OCI-LY1 (cell line): ENCODE measurements around the gene SAE1.

Source experiments
- H2AFZ ChIP-seq: fragments of 200-600 bp; sonication (generic), shearing (Covaris generic); 2 replicates; pipeline ENCODE4 v1.6.0; 2014; ENCODE audit warnings: antibody characterized with exemption, mild to moderate bottlenecking, low read length
- H3F3A ChIP-seq: fragments of 200-600 bp; sonication (generic), shearing (Covaris generic); 2 replicates; pipeline ENCODE4 v1.6.0; 2014; ENCODE audit warnings: mild to moderate bottlenecking, antibody characterized with exemption, low read length, moderate library complexity; ENCODE audit not compliant: insufficient read depth
- H3K27ac ChIP-seq: fragments of 200-600 bp; sonication (generic); 2 replicates; pipeline ENCODE4 v1.5.1; 2014; ENCODE audit warnings: low read length, mixed run types, mild to moderate bottlenecking, low read depth; ENCODE audit not compliant: poor library complexity, severe bottlenecking
- H3K27me3 ChIP-seq: fragments of 200-600 bp; sonication (generic); 2 replicates; pipeline ENCODE4 v1.6.0; 2014; ENCODE audit warnings: antibody characterized with exemption, mild to moderate bottlenecking, low read length, moderate library complexity; ENCODE audit not compliant: insufficient read depth
- H3K36me3 ChIP-seq: fragments of 200-600 bp; sonication (generic); 2 replicates; pipeline ENCODE4 v1.6.1; 2014; ENCODE audit warnings: mild to moderate bottlenecking, antibody characterized with exemption, low read length, moderate library complexity, mixed read lengths; ENCODE audit not compliant: insufficient read depth
- H3K4me1 ChIP-seq: fragments of 200-600 bp; sonication (generic); 2 replicates; pipeline ENCODE4 v1.5.1; 2014; ENCODE audit warnings: mild to moderate bottlenecking, low read length, moderate library complexity; ENCODE audit not compliant: insufficient read depth, severe bottlenecking
- H3K4me2 ChIP-seq: fragments of 200-600 bp; sonication (generic), shearing (Covaris generic); 2 replicates; pipeline ENCODE4 v1.6.1; 2014; ENCODE audit warnings: low read length
- H3K4me3 ChIP-seq: fragments of 200-600 bp; sonication (generic); 2 replicates; pipeline ENCODE4 v1.5.1; 2014; ENCODE audit warnings: low read length, low read depth, mild to moderate bottlenecking, mixed read lengths; ENCODE audit not compliant: poor library complexity, severe bottlenecking
- H3K79me2 ChIP-seq: fragments of 200-600 bp; shearing (Covaris generic); 2 replicates; pipeline ENCODE4 v1.6.1; 2016; ENCODE audit warnings: mixed run types, low read length, mixed read lengths; ENCODE audit not compliant: insufficient read depth
- H3K9ac ChIP-seq: fragments of 200-600 bp; sonication (generic), shearing (Covaris generic); 2 replicates; pipeline ENCODE4 v1.6.1; 2014; ENCODE audit warnings: mild to moderate bottlenecking, low read length, mixed read lengths
- H3K9me2 ChIP-seq: fragments of 200-600 bp; sonication (generic), shearing (Covaris generic); 2 replicates; pipeline ENCODE4 v1.6.1; 2014; ENCODE audit warnings: low read depth, mild to moderate bottlenecking, low read length, mixed read lengths
- H3K9me3 ChIP-seq: fragments of 200-600 bp; shearing (Covaris generic); 2 replicates; pipeline ENCODE4 v1.6.1; 2014; ENCODE audit warnings: low read length, mixed read lengths
- H4K20me1 ChIP-seq: fragments of 200-600 bp; sonication (generic), shearing (Covaris generic); 2 replicates; pipeline ENCODE4 v1.6.0; 2016; ENCODE audit warnings: mild to moderate bottlenecking, low read length; ENCODE audit not compliant: insufficient read depth
- EZH2 ChIP-seq: fragments of 200-600 bp; sonication (generic), shearing (Covaris generic); IDR thresholded peaks from 2 replicates; pipeline ENCODE4 v1.8.0; 2017; ENCODE audit warnings: borderline replicate concordance, mixed run types, mild to moderate bottlenecking, antibody characterized with exemption, low read length, moderate library complexity, mixed read lengths
- TF ChIP-seq, protein P1 (sequence below): fragments of 200-600 bp; sonication (generic), shearing (Covaris generic); IDR thresholded peaks from 2 replicates; pipeline ENCODE4 v1.5.1; 2017; ENCODE audit warnings: mild to moderate bottlenecking, antibody characterized with exemption, low read length, moderate library complexity, mixed read lengths

The SAE1 gene

DNA sequence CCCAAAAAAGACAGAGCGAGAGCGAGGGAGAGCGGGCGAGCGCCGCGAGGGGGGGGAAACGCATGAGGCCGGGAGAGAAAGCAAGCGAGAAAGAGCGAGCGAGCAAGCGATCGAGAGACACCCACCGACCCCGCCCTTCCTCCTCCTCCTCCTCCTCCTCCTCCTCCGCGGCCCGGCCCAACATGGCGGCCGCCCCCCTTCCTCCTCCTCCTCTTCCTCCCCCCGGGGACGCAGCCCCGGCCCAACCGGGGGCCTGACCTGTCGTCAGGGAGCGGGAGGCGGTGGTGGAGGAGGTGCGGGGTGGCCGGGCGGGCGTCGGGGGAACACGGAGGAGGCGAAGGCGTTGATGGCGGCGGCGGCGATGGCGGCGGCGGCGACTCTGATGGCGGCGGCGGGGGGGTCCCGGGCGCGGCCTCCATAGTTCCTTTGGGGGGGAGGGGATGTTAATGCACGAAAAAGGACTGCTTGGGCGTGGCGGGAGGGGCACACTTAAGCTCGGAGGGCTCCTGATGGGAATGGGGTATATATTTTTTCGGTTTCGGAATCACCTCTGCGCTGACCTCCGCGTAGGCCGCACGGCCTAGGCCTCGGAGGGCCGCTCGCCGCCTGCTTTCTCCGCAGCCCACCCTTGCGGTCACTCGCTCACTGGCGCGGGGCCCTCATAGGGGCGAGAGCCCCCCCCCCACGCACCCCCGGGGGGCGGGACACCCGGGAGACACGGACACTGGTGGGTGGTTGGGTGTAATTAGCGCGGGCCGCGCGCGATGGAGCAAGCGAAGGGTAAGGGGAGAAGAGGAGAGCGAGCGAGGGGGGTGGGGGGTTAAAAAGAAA is 18.3 kb upstream of the SAE1 start:
- Histone ChIP-seq H2AFZ (no peak overlapping the region), H3K36me3 (peaks cover 24% of the 10 kb centered on the region), H3F3A (no peaks in the 10 kb centered on the region)

DNA sequence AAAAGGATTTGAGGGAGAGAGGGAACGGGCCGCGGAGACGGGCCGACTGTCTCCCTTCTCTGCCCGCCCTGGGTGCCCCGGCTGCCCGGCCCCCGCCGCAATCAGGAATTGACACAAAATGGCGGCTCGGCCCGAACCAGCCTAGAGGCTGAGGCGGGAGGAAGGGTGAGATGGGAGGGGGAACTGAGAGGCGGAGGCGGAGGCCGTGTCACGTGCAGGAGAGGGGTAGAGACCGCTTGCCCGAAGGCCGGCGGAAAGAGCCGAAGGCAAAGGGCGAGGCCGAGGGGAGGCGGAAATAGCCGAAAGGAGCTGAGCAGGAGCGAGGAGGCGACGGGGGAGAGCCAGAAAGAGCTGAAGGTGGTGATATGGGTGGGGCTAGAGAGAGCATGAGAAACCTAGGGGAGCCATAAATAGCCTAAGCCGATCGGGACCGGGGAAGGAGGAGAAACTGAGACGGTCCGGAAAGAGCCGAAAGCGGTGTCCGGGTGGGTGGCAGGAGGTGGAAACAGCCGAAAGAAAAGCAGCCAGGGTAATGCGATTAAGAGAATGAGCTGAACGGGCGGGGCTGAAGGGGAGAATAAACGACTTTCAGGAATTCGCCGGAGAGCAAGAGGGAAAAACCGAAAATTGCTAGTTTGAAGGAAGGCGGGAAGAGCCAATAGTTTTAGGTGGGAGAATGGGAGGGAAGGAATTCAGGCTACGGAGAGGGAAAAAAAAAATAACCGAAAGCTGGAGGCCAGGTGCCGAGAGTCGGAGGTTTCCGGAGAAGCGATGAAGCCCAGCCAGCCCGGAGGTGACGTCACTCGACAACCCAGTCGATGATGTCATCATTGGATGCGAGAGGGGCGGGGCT is 17.4 kb upstream of the SAE1 start, which contains the start of gene ZC3H4:
Gene ZC3H4 (minus strand): TSS at position 780 of the 853 bp plus-strand sequence. CDS start 1,192 bp downstream, outside the sequence.
- Histone ChIP-seq H3K27ac (peak within 1 kb of the TSS; percentile 93), H3K27me3 (no peaks in the 10 kb centered on the region), H3K4me3 (peak within 1 kb of the TSS; percentile 94), H3K4me2 (peak within 1 kb of the TSS; percentile 86), H3K36me3 (peaks cover 24% of the 10 kb centered on the region), H2AFZ (no peak within 1 kb of the TSS), H3K4me1 (peaks cover 29% of the 10 kb centered on the region), H4K20me1 (no peaks in the 10 kb centered on the region), H3K9me3 (no peaks in the 10 kb centered on the region), H3F3A (no peaks in the 10 kb centered on the region), H3K9me2 (no peaks in the 10 kb centered on the region), H3K79me2 (peaks cover 32% of the 10 kb centered on the region), H3K9ac (peak within 1 kb of the TSS; percentile 99)
- TF ChIP-seq EZH2 = no peak
- TF ChIP-seq, protein P1, sequence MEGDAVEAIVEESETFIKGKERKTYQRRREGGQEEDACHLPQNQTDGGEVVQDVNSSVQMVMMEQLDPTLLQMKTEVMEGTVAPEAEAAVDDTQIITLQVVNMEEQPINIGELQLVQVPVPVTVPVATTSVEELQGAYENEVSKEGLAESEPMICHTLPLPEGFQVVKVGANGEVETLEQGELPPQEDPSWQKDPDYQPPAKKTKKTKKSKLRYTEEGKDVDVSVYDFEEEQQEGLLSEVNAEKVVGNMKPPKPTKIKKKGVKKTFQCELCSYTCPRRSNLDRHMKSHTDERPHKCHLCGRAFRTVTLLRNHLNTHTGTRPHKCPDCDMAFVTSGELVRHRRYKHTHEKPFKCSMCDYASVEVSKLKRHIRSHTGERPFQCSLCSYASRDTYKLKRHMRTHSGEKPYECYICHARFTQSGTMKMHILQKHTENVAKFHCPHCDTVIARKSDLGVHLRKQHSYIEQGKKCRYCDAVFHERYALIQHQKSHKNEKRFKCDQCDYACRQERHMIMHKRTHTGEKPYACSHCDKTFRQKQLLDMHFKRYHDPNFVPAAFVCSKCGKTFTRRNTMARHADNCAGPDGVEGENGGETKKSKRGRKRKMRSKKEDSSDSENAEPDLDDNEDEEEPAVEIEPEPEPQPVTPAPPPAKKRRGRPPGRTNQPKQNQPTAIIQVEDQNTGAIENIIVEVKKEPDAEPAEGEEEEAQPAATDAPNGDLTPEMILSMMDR = no peak

More for the DNA sequence above, 18.3 kb upstream of the SAE1 start:
- peak overlapping the region; percentile 86 for H3K4me2 ChIP-seq
- peak overlapping the region; percentile 93 for H3K27ac ChIP-seq
- peak overlapping the region; percentile 99 for H3K9ac ChIP-seq
- no peaks in the 10 kb centered on the region for H3K9me3 ChIP-seq
- H3K9me2 ChIP-seq = no peaks in the 10 kb centered on the region
- peaks cover 32% of the 10 kb centered on the region for H3K79me2 ChIP-seq
- no peaks in the 10 kb centered on the region for H4K20me1 ChIP-seq
- H3K27me3 ChIP-seq = no peaks in the 10 kb centered on the region
- peak overlapping the region; percentile 94 for H3K4me3 ChIP-seq
- H3K4me1 ChIP-seq = peaks cover 37% of the 10 kb centered on the region
- TF ChIP-seq EZH2 = no peak
- TF ChIP-seq, protein P1 = no peak

DNA sequence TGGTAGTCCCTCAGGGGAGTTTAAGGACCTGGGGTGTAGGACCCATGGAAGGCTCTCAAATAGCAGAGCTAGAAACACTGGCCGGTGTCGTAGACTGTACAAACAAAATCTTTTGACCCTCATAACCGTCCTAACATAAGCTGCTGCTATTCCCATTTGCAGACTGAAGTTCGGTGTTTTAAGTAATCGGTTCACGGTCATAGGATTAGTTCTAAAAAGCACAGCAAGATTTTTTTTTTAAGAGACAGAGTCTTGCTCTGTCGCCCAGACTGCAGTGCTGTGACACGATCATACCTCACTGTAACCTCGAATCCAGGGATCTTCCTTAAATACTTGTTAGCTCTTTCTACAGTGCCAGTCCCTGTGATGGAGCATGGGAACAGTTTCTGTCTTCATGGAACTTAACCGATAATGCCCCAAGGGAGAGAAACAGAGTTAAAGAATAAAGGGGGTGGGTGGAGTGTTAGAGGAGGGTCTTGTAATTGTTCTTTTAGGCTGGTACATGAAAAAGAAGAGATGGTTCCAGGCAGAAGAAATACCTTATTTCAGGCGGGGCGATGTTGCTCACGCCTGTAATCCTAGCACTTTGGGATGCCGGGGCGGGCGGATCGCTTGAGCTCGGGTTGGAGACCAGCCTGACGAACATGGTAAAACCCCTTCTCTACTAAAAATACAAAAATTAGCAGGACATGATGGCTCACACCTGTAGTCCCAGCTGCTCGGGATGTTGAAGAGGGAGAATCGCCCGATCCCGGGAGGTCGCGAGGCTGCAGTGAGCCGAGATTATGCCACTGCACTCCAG is 16.6 kb upstream of the SAE1 start:
- H3K27me3 ChIP-seq = no peaks in the 10 kb centered on the region
- H3K79me2 ChIP-seq = peaks cover 25% of the 10 kb centered on the region
- H3K27ac ChIP-seq = peak overlapping the region; percentile 93
- no peak overlapping the region for H2AFZ ChIP-seq
- no peaks in the 10 kb centered on the region for H4K20me1 ChIP-seq
- no peaks in the 10 kb centered on the region for H3K9me3 ChIP-seq
- peak overlapping the region; percentile 88 for H3K9ac ChIP-seq
- peak overlapping the region; percentile 75 for H3K4me2 ChIP-seq
- peak overlapping the region; percentile 94 for H3K4me3 ChIP-seq
- H3K9me2 ChIP-seq = no peaks in the 10 kb centered on the region
- no peaks in the 10 kb centered on the region for H3F3A ChIP-seq
- peaks cover 24% of the 10 kb centered on the region for H3K36me3 ChIP-seq
- H3K4me1 ChIP-seq = peaks cover 20% of the 10 kb centered on the region
- TF ChIP-seq, protein P1 = no peak
- TF ChIP-seq EZH2 = no peak
